HG03521 (cell line): Measurements from ENCODE around the gene ZSCAN5B.
"Not testable (repeated sequence)": the region's sequence is repeated elsewhere in the genome, so short reads cannot be mapped to it uniquely, and the experiment has no call there.

Experiments used
- ATAC-seq: cut with Tn5 transposase; IDR thresholded peaks from one replicate; pipeline ENCODE4 v1.9.1; 2021; ENCODE audit warnings: mild to moderate bottlenecking, moderate library complexity; ENCODE audit not compliant: unreplicated experiment

ZSCAN5B gene

GRCh38 chr19:56197646-56198045 is at the start of gene ZSCAN5B:
Gene ZSCAN5B (minus strand): TSS chr19:56197783. CDS start chr19:56193052, 4,731 bp downstream.
- ATAC-seq: not testable (repeated sequence)

GRCh38 chr19:56245764-56246163 is 48.2 kb upstream of the ZSCAN5B start:
- not testable (repeated sequence) for ATAC-seq

GRCh38 chr19:56245121-56245740 is 47.6 kb upstream of the ZSCAN5B start:
- no peak for ATAC-seq

GRCh38 chr19:56223481-56223880 is 25.9 kb upstream of the ZSCAN5B start:
- no peak for ATAC-seq

GRCh38 chr19:56222901-56223300 is 25.3 kb upstream of the ZSCAN5B start:
- ATAC-seq: no peak

- ATAC-seq: no peak
These were observed 24.3 kb upstream of the ZSCAN5B start for GRCh38 chr19:56221851-56222250.

GRCh38 chr19:56221442-56221841 is 23.9 kb upstream of the ZSCAN5B start:
- not testable (repeated sequence) for ATAC-seq

- ATAC-seq: no peak
These were observed 21.4 kb upstream of the ZSCAN5B start for GRCh38 chr19:56218961-56219360.

- ATAC-seq: no peak
These were observed 19.7 kb upstream of the ZSCAN5B start for GRCh38 chr19:56217039-56217949.

GRCh38 chr19:56211718-56212117 is 14.1 kb upstream of the ZSCAN5B start:
- no peak for ATAC-seq

- not testable (repeated sequence) for ATAC-seq
These were observed 12.5 kb upstream of the ZSCAN5B start for GRCh38 chr19:56210036-56210435.

- no peak for ATAC-seq
These were observed 11.5 kb upstream of the ZSCAN5B start for GRCh38 chr19:56209091-56209490.

GRCh38 chr19:56207581-56207980 is 10.0 kb upstream of the ZSCAN5B start:
- ATAC-seq: not testable (repeated sequence)

GRCh38 chr19:56201973-56202372 is 4.4 kb upstream of the ZSCAN5B start, which contains the start of gene ZSCAN5C:
Gene ZSCAN5C (plus strand): TSS chr19:56202273. CDS start chr19:56205914, 3,641 bp downstream.
- no peak for ATAC-seq

GRCh38 chr19:56199687-56200086 is 2.1 kb upstream of the ZSCAN5B start:
- ATAC-seq: no peak

- ATAC-seq: no peak
These were observed 3.5 kb downstream of the ZSCAN5B start for GRCh38 chr19:56193981-56194640.

- no peak for ATAC-seq
These were observed 5.9 kb downstream of the ZSCAN5B start for GRCh38 chr19:56191711-56192110.

- ATAC-seq: no peak
These were observed 6.5 kb downstream of the ZSCAN5B start for GRCh38 chr19:56191115-56191514.

GRCh38 chr19:56189785-56190184 is 7.8 kb downstream of the ZSCAN5B start:
- ATAC-seq: no peak

- ATAC-seq: no peak
These were observed 19.9 kb downstream of the ZSCAN5B start for GRCh38 chr19:56177564-56178243.

GRCh38 chr19:56176881-56177280 is 20.7 kb downstream of the ZSCAN5B start:
- no peak for ATAC-seq
